Mucosa of descending colon (tissue), 3 donors: Measurements from ENCODE around the gene USP49. TPM values are rescaled to one million over a fixed set of nuclear protein-coding genes. Genes with fewer than 3 reads are reported as not detected.

Source experiments
- ATAC-seq: fragments of 200-7000 bp; cut with Tn5 transposase; one replicate; pipeline ENCODE4 v1.9.1; 2020; ENCODE audit warnings: mild to moderate bottlenecking, moderate library complexity
- DNase-seq, 3 donors: peaks; one replicate each; pipeline ENCODE4 v3.0.0-alpha.2; 2020
- H3K36me3 ChIP-seq: fragments of 200-600 bp; one replicate; pipeline ENCODE4 v1.8.0; 2021; ENCODE audit warnings: low read depth, mild to moderate bottlenecking
- H3K4me1 ChIP-seq: fragments of 200-600 bp; one replicate; pipeline ENCODE4 v1.8.0; 2021; ENCODE audit warnings: low read depth, mild to moderate bottlenecking
- H3K4me3 ChIP-seq: fragments of 200-600 bp; one replicate; pipeline ENCODE4 v1.8.0; 2021; ENCODE audit warnings: mild to moderate bottlenecking
- H3K9me3 ChIP-seq: fragments of 200-600 bp; one replicate; pipeline ENCODE4 v1.8.0; 2021; ENCODE audit warnings: mild to moderate bottlenecking
- CTCF ChIP-seq: fragments of 200-600 bp; IDR thresholded peaks from one replicate; pipeline ENCODE4 v1.8.0; 2022; ENCODE audit warnings: antibody characterized with exemption, mild to moderate bottlenecking
- intact Hi-C, 2 donors: fragments of 100-400 bp; cut with DNase I in 1 of 2; cut with micrococcal nuclease in 1 of 2; formaldehyde crosslinking; loops; one replicate each; pipeline versions ENCODE4 v1.11.0 to v1.11.1; 2022; cut with DNase I, micrococcal nuclease
- total RNA-seq, 3 donors: library from RNA; stranded (reverse); fragmentation: NEBNext Ultra II Directional in 2 of 3; extraction: Animal tissue kit (Norgen Biotek cat#: 25700) in 2 of 3; gene quantifications; one replicate each; pipeline versions ENCODE4 v1.2.1 to v1.2.4, GENCODE V29; 2021 to 2023
- donor health status: DM: no; HTN: no; CAD: no; lungs with moderate emphysema.
- donor health status: DM: no; HTN: no; CAD: no.
- donor health status: DM: no; HTN: yes; CAD: no.

Gene USP49
- total RNA-seq, 3 donors from 2014 or later, result 2.8 to 3.7 (median 3.2) TPM

GRCh38 chr6:41799559-41799911, 95.6 kb downstream of the USP49 start:
- Histone ChIP-seq H3K36me3 (no peaks in the 10 kb centered on the region), H3K9me3 (no peaks in the 10 kb centered on the region), H3K4me1 (no peaks in the 10 kb centered on the region), H3K4me3 (no peak overlapping the region)
- intact Hi-C loops, result loop anchor here (10.0 kb wide), 1 partner anchor 125 kb away; the partner anchor contains the start of genes BYSL (in 2 of the 2) and MED20 (in 2 of the 2)
- no peak for TF ChIP-seq CTCF
- ATAC-seq, result no peak
- DNase-seq, result no peak

GRCh38 chr6:41798901-41799558, 96.1 kb downstream of the USP49 start:
- no peak for ATAC-seq
- DNase-seq, result no peak
- Histone ChIP-seq H3K36me3 (no peaks in the 10 kb centered on the region), H3K4me1 (no peaks in the 10 kb centered on the region), H3K4me3 (no peak overlapping the region), H3K9me3 (no peaks in the 10 kb centered on the region)
- intact Hi-C loops, result loop anchor here (10.0 kb wide), 1 partner anchor 126 kb away; the partner anchor contains the start of genes BYSL (in 2 of the 2) and MED20 (in 2 of the 2)
- no peak for TF ChIP-seq CTCF

GRCh38 chr6:41796474-41796873, 98.7 kb downstream of the USP49 start:
- H3K36me3 ChIP-seq, result no peaks in the 10 kb centered on the region
- no peak for ATAC-seq
- no peak for TF ChIP-seq CTCF
- DNase-seq, result no peak
- H3K4me1 ChIP-seq, result no peaks in the 10 kb centered on the region
- intact Hi-C loops, result loop anchor here (10.0 kb wide), 1 partner anchor 128 kb away; the partner anchor contains the start of genes BYSL (in 2 of the 2) and MED20 (in 2 of the 2)
- H3K4me3 ChIP-seq, result no peak overlapping the region
- H3K9me3 ChIP-seq, result no peaks in the 10 kb centered on the region

GRCh38 chr6:41791984-41792383, 103.2 kb downstream of the USP49 start:
- ATAC-seq, result no peak
- Histone ChIP-seq H3K4me1 (peaks cover 9% of the 10 kb centered on the region), H3K9me3 (no peaks in the 10 kb centered on the region), H3K4me3 (no peak overlapping the region), H3K36me3 (no peaks in the 10 kb centered on the region)
- no peak for DNase-seq
- TF ChIP-seq CTCF, result no peak
- intact Hi-C loops, result loop anchor here (10.0 kb wide), 1 partner anchor 133 kb away; the partner anchor contains the start of genes BYSL (in 2 of the 2) and MED20 (in 2 of the 2)

GRCh38 chr6:41791305-41791704, 103.9 kb downstream of the USP49 start:
- DNase-seq (no peak), ATAC-seq (no peak)
- H3K4me1 ChIP-seq, result peaks cover 9% of the 10 kb centered on the region
- intact Hi-C loops, result loop anchor here (10.0 kb wide), 1 partner anchor 133 kb away; the partner anchor contains the start of genes BYSL (in 2 of the 2) and MED20 (in 2 of the 2)
- no peaks in the 10 kb centered on the region for H3K9me3 ChIP-seq
- no peak overlapping the region for H3K4me3 ChIP-seq
- no peaks in the 10 kb centered on the region for H3K36me3 ChIP-seq
- TF ChIP-seq CTCF, result no peak
